HG03064 (cell line): ENCODE data around the gene CAPN12.

Source experiments
- ATAC-seq: cut with Tn5 transposase; IDR thresholded peaks from one replicate; pipeline ENCODE4 v1.9.1; 2021; ENCODE audit warnings: low read depth; ENCODE audit not compliant: unreplicated experiment

The CAPN12 gene

GRCh38 chr19:38683393-38684077 lies 60.7 kb downstream of the CAPN12 start:
- ATAC-seq: no peak

- no peak for ATAC-seq
These were observed 61.3 kb downstream of the CAPN12 start for GRCh38 chr19:38682872-38683392.

GRCh38 chr19:38682195-38682867 lies 61.9 kb downstream of the CAPN12 start:
- no peak for ATAC-seq
